CD8-positive, alpha-beta memory T cell (primary cell): ENCODE measurements around the gene MTG2. TPM values are rescaled to one million over a fixed set of nuclear protein-coding genes. Genes with fewer than 3 reads are reported as not detected.

Experiments
- CTCF ChIA-PET: fragments of 350-600 bp; sonication (Branson Sonifier 250); formaldehyde crosslinking; loops from one replicate; lab custom pipeline; 2021; ENCODE audit warnings: antibody characterized with exemption; lab: Charles Lee
- POLR2A ChIA-PET: fragments of 350-600 bp; sonication (Branson Sonifier 250); formaldehyde crosslinking; loops from one replicate; lab custom pipeline; 2021; ENCODE audit warnings: antibody characterized with exemption; lab: Charles Lee
- DNase-seq, 5 donors: peaks; one replicate each; pipeline versions ENCODE4 v3.0.0 to v3.0.0-alpha.2; 2020 to 2022; ENCODE audit warnings: mixed read lengths in 1 of 5
- H3K27ac ChIP-seq: one replicate; pipeline ENCODE4 v1.7.0; 2013; ENCODE audit warnings: low read depth, mild to moderate bottlenecking, low read length, moderate library complexity
- H3K27me3 ChIP-seq: 2 replicates; pipeline ENCODE4 v1.7.0; 2013; ENCODE audit warnings: low read length, mild to moderate bottlenecking; ENCODE audit not compliant: insufficient read depth, poor library complexity, severe bottlenecking
- H3K36me3 ChIP-seq: 2 replicates; pipeline ENCODE4 v1.7.0; 2013; ENCODE audit warnings: mild to moderate bottlenecking, low read length, moderate library complexity; ENCODE audit not compliant: insufficient read depth
- H3K4me1 ChIP-seq: 2 replicates; pipeline ENCODE4 v1.7.0; 2013; ENCODE audit warnings: mild to moderate bottlenecking, low read length, moderate library complexity; ENCODE audit not compliant: insufficient read depth
- H3K4me3 ChIP-seq: 2 replicates; pipeline ENCODE4 v1.7.0; 2013; ENCODE audit warnings: mild to moderate bottlenecking, low read length
- H3K9me3 ChIP-seq: 2 replicates; pipeline ENCODE4 v1.7.0; 2013; ENCODE audit warnings: mild to moderate bottlenecking, low read length
- H3K27ac Mint-ChIP-seq, 8 donors: one replicate each; pipeline ENCODE4 v1.8.0; 2020 to 2021; ENCODE audit warnings: mixed read lengths in 8 of 8, mild to moderate bottlenecking in 6 of 8, inconsistent platforms in 3 of 8, moderate library complexity in 3 of 8
- H3K27me3 Mint-ChIP-seq, 2 donors: one replicate each; pipeline ENCODE4 v1.8.0; 2020 to 2021; ENCODE audit warnings: mixed read lengths in 2 of 2, mild to moderate bottlenecking in 1 of 2, moderate library complexity in 1 of 2
- H3K36me3 Mint-ChIP-seq, 3 donors: one replicate each; pipeline ENCODE4 v1.8.0; 2020 to 2021; ENCODE audit warnings: mixed read lengths in 3 of 3, inconsistent platforms in 1 of 3, mild to moderate bottlenecking in 1 of 3
- H3K4me1 Mint-ChIP-seq, 3 donors: one replicate each; pipeline ENCODE4 v1.8.0; 2020 to 2021; ENCODE audit warnings: mixed read lengths in 3 of 3, inconsistent platforms in 1 of 3, mild to moderate bottlenecking in 1 of 3
- H3K4me3 Mint-ChIP-seq, 7 donors: one replicate each; pipeline ENCODE4 v1.8.0; 2020 to 2021; ENCODE audit warnings: mixed read lengths in 7 of 7, mild to moderate bottlenecking in 6 of 7, moderate library complexity in 4 of 7, inconsistent platforms in 2 of 7
- H3K9me3 Mint-ChIP-seq, 5 donors: one replicate each; pipeline ENCODE4 v1.8.0; 2020 to 2022; ENCODE audit warnings: mixed read lengths in 5 of 5, mild to moderate bottlenecking in 3 of 5, moderate library complexity in 2 of 5, inconsistent platforms in 1 of 5
- polyA plus RNA-seq: library from polyadenylated mRNA; unstranded; fragments of 300-500 nt; fragmentation: Illumina TruSeq; gene quantifications from one replicate; pipeline ENCODE4 v1.2.3, GENCODE V29; 2021
- total RNA-seq, 2 experiments: library from RNA; stranded (reverse); gene quantifications; one replicate each; pipeline ENCODE4 v1.2.3, GENCODE V29; 2021

The MTG2 gene
- total and polyA plus RNA-seq, 3 experiments from 2014 or later: 19.0 to 45.9 (median 44.6) TPM

GRCh38 chr20:62241506-62241905 lies 58.7 kb downstream of the MTG2 start:
- no peak for DNase-seq

GRCh38 chr20:62242176-62242575 lies 59.3 kb downstream of the MTG2 start:
- H3K4me1 ChIP-seq: peaks cover 26% of the 10 kb centered on the region
- no peaks in the 10 kb centered on the region for H3K36me3 ChIP-seq
- Mint-ChIP-seq H3K9me3 (no peaks in the 10 kb centered on the region), H3K27me3 (no peaks in the 10 kb centered on the region), H3K4me3 (peak overlapping the region in 2 of 7 donors; percentile 38 to 84), H3K27ac (peak overlapping the region in 2 of 8 donors; percentile 36 to 79), H3K36me3 (peaks cover 0 to 49% (median 0%) of the 10 kb centered on the region in 3 donors), H3K4me1 (peaks cover 39 to 81% (median 66%) of the 10 kb centered on the region in 3 donors)
- H3K9me3 ChIP-seq: no peaks in the 10 kb centered on the region
- H3K4me3 ChIP-seq: no peak overlapping the region
- H3K27ac ChIP-seq: no peak overlapping the region
- POLR2A ChIA-PET: no interaction called here
- CTCF ChIA-PET: interaction anchor here (1.0 kb wide), 1 partner anchor 59 kb away, joined by 3 read pairs; no protein-coding TSS in a partner anchor
- no peak for DNase-seq
- no peaks in the 10 kb centered on the region for H3K27me3 ChIP-seq

More at GRCh38 chr20:62241506-62241905, 58.7 kb downstream of the MTG2 start:
- Histone ChIP-seq H3K4me3 (no peak overlapping the region), H3K27ac (no peak overlapping the region), H3K27me3 (no peaks in the 10 kb centered on the region), H3K4me1 (peaks cover 26% of the 10 kb centered on the region), H3K9me3 (no peaks in the 10 kb centered on the region), H3K36me3 (no peaks in the 10 kb centered on the region)
- CTCF ChIA-PET: interaction anchor here (1.0 kb wide), 1 partner anchor 59 kb away, joined by 3 read pairs; no protein-coding TSS in a partner anchor
- peak overlapping the region in 4 of 8 donors; percentile 36 to 72 (median 52) for H3K27ac Mint-ChIP-seq
- no peaks in the 10 kb centered on the region for H3K27me3 Mint-ChIP-seq
- peaks cover 0 to 47% (median 0%) of the 10 kb centered on the region in 3 donors for H3K36me3 Mint-ChIP-seq
- peak overlapping the region in 6 of 7 donors; percentile 10 to 84 (median 34) for H3K4me3 Mint-ChIP-seq
- no peaks in the 10 kb centered on the region for H3K9me3 Mint-ChIP-seq
- H3K4me1 Mint-ChIP-seq: peaks cover 34 to 75% (median 59%) of the 10 kb centered on the region in 3 donors
- POLR2A ChIA-PET: no interaction called here

DNA sequence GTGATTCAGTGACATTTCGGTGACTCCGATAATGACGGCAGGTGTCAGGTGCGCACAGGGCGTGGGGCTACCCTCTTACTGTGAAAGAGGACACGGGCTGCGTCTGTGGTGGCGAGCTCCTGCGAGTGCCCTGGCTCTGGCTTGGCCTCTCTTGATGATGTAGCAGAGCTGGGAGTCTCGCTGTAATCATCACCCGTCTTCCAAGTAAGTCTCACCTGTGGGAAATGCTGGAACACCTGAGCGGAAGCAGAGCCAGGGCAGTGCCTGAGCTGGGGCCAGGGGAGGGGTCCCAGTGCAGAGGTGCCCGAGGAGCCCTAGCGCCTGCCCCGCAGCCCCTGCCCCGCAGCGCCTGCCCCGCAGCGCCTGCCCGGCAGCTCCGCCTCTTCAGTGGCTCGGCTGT lies 60.3 kb downstream of the MTG2 start:
- Histone ChIP-seq H3K27me3 (no peaks in the 10 kb centered on the region), H3K9me3 (no peaks in the 10 kb centered on the region), H3K4me1 (peaks cover 18% of the 10 kb centered on the region), H3K27ac (no peak overlapping the region), H3K36me3 (no peaks in the 10 kb centered on the region), H3K4me3 (no peak overlapping the region)
- ChIA-PET POLR2A (no interaction called here), CTCF (no interaction called here)
- Mint-ChIP-seq H3K36me3 (peaks cover 0 to 50% (median 0%) of the 10 kb centered on the region in 3 donors), H3K27ac (peak overlapping the region in 1 of 8 donors; percentile 72), H3K4me3 (no peak overlapping the region), H3K27me3 (no peaks in the 10 kb centered on the region), H3K9me3 (no peaks in the 10 kb centered on the region), H3K4me1 (peaks cover 35 to 77% (median 63%) of the 10 kb centered on the region in 3 donors)
- DNase-seq: no peak

GRCh38 chr20:62243906-62244515 lies 61.2 kb downstream of the MTG2 start:
- Mint-ChIP-seq H3K36me3 (peaks cover 0 to 51% (median 0%) of the 10 kb centered on the region in 3 donors), H3K27ac (peak overlapping the region in 2 of 8 donors; percentile 17 to 38), H3K4me1 (peaks cover 35 to 80% (median 62%) of the 10 kb centered on the region in 3 donors), H3K4me3 (peak overlapping the region in 1 of 7 donors; percentile 23), H3K27me3 (no peaks in the 10 kb centered on the region), H3K9me3 (no peaks in the 10 kb centered on the region)
- Histone ChIP-seq H3K4me3 (no peak overlapping the region), H3K27ac (no peak overlapping the region), H3K27me3 (no peaks in the 10 kb centered on the region), H3K4me1 (peaks cover 16% of the 10 kb centered on the region), H3K36me3 (no peaks in the 10 kb centered on the region), H3K9me3 (no peaks in the 10 kb centered on the region)
- no peak for DNase-seq
- POLR2A ChIA-PET: no interaction called here
- CTCF ChIA-PET: no interaction called here

GRCh38 chr20:62244644-62245108 lies 61.8 kb downstream of the MTG2 start:
- POLR2A ChIA-PET: no interaction called here
- peak overlapping the region in 2 of 8 donors; percentile 17 to 54 for H3K27ac Mint-ChIP-seq

GRCh38 chr20:62245911-62246280 lies 63.1 kb downstream of the MTG2 start:
- no peak for DNase-seq
- Histone ChIP-seq H3K36me3 (no peaks in the 10 kb centered on the region), H3K4me3 (no peak overlapping the region), H3K27me3 (no peaks in the 10 kb centered on the region), H3K9me3 (no peaks in the 10 kb centered on the region), H3K27ac (no peak overlapping the region), H3K4me1 (no peaks in the 10 kb centered on the region)
- no peaks in the 10 kb centered on the region for H3K9me3 Mint-ChIP-seq
- peaks cover 0 to 45% (median 0%) of the 10 kb centered on the region in 3 donors for H3K36me3 Mint-ChIP-seq
- H3K27me3 Mint-ChIP-seq: no peaks in the 10 kb centered on the region
- ChIA-PET POLR2A (no interaction called here), CTCF (no interaction called here)
- no peak overlapping the region for H3K4me3 Mint-ChIP-seq
- H3K27ac Mint-ChIP-seq: peak overlapping the region in 1 of 8 donors; percentile 51
- peaks cover 32 to 72% (median 51%) of the 10 kb centered on the region in 3 donors for H3K4me1 Mint-ChIP-seq

More at GRCh38 chr20:62244644-62245108, 61.8 kb downstream of the MTG2 start:
- no peaks in the 10 kb centered on the region for H3K9me3 Mint-ChIP-seq
- CTCF ChIA-PET: no interaction called here
- H3K4me3 Mint-ChIP-seq: peak overlapping the region in 2 of 7 donors; percentile 5 to 23
- Histone ChIP-seq H3K4me1 (peaks cover 10% of the 10 kb centered on the region), H3K4me3 (no peak overlapping the region), H3K36me3 (no peaks in the 10 kb centered on the region), H3K9me3 (no peaks in the 10 kb centered on the region), H3K27me3 (no peaks in the 10 kb centered on the region), H3K27ac (no peak overlapping the region)
- H3K4me1 Mint-ChIP-seq: peaks cover 35 to 75% (median 55%) of the 10 kb centered on the region in 3 donors
- peaks cover 0 to 49% (median 0%) of the 10 kb centered on the region in 3 donors for H3K36me3 Mint-ChIP-seq
- no peak for DNase-seq
- no peaks in the 10 kb centered on the region for H3K27me3 Mint-ChIP-seq

- Mint-ChIP-seq H3K27me3 (no peaks in the 10 kb centered on the region), H3K4me3 (no peak overlapping the region), H3K4me1 (peaks cover 29 to 67% (median 46%) of the 10 kb centered on the region in 3 donors), H3K27ac (peak overlapping the region in 1 of 8 donors; percentile 51), H3K9me3 (no peaks in the 10 kb centered on the region), H3K36me3 (peaks cover 0 to 41% (median 0%) of the 10 kb centered on the region in 3 donors)
- Histone ChIP-seq H3K9me3 (no peaks in the 10 kb centered on the region), H3K36me3 (no peaks in the 10 kb centered on the region), H3K27me3 (no peaks in the 10 kb centered on the region), H3K27ac (no peak overlapping the region), H3K4me1 (no peaks in the 10 kb centered on the region), H3K4me3 (no peak overlapping the region)
- no peak for DNase-seq
- CTCF ChIA-PET: no interaction called here
- POLR2A ChIA-PET: interaction anchor here (0.6 kb wide), 1 partner anchor 8 kb away, joined by 4 read pairs; no protein-coding TSS in a partner anchor
Observed at GRCh38 chr20:62246431-62246830, 63.6 kb downstream of the MTG2 start.
